ENCODE measurements around the gene TBCK. TPM values are rescaled to one million over a fixed set of nuclear protein-coding genes. Genes with fewer than 3 reads are reported as not detected.

TBCK gene
- total and polyA plus RNA-seq, 2 experiments from 2014 or later: 13.9 to 28.9 TPM

- TF ChIP-seq ETS1 (IDR thresholded peaks at IDR 0.05) (no peak), ZNF462 (CRISPR knock-in tag; IDR thresholded peaks at IDR 0.05) (no peak)
Observed at GRCh38 chr4:106294062-106294461, 21.9 kb downstream of the TBCK start (continued).

- no peak for DNase-seq (ENCODE audit: low spot score)
- Mint-ChIP-seq H3K9me3 (no peaks in the 10 kb centered on the region), H3K4me3 (no peak overlapping the region), H3K27me3 (ENCODE audit: insufficient read depth, low read depth, poor library complexity) (peaks cover 1% of the 10 kb centered on the region), H3K36me3 (ENCODE audit: low read depth) (peaks cover 7% of the 10 kb centered on the region; the same call in 2 of the 3 replicates), H3K27ac (peak overlapping the region; percentile 48; the same call in 1 of the 2 replicates), H3K4me1 (peaks cover 7% of the 10 kb centered on the region; the same call in 2 of the 3 replicates)
- Histone ChIP-seq H3F3A (replicated peaks; ENCODE audit: low read depth) (no peaks in the 10 kb centered on the region), H2AFZ (no peak overlapping the region), H3K4me2 (no peak overlapping the region), H4K20me1 (replicated peaks; ENCODE audit: insufficient read depth) (no peaks in the 10 kb centered on the region), H3K36me3 (ENCODE audit: insufficient read depth) (0 out of 2 replicates have a peak, but pooled peaks cover 6% of the 10 kb centered on the region), H3K79me2 (replicated peaks; ENCODE audit: insufficient read depth) (no peaks in the 10 kb centered on the region; the same call in 1 of the 2 replicates), H3K27ac (ENCODE audit: low read depth) (no peak overlapping the region), H3K9me2 (ENCODE audit: insufficient read depth) (no peaks in the 10 kb centered on the region; the same call in 1 of the 2 replicates), H3K4me1 (ENCODE audit: insufficient read depth) (peaks cover 24% of the 10 kb centered on the region), H3K27me3 (ENCODE audit: insufficient read depth) (no peaks in the 10 kb centered on the region), H3K4me3 (no peak overlapping the region)
- no peak for ATAC-seq
- TF ChIP-seq ETS1 (IDR thresholded peaks at IDR 0.05) (no peak), CREB1 (CRISPR knock-in tag; IDR thresholded peaks at IDR 0.05; ENCODE audit: low read depth) (no peak), ZNF114 (CRISPR knock-in tag; IDR thresholded peaks at IDR 0.05) (no peak), ZNF331 (CRISPR knock-in tag; IDR thresholded peaks at IDR 0.05; ENCODE audit: low read depth) (no peak), REST (IDR thresholded peaks at IDR 0.05; ENCODE audit: unreplicated experiment) (no peak), POLR2AphosphoS5 (IDR thresholded peaks at IDR 0.05; ENCODE audit: low read depth) (no peak), NANOG (IDR thresholded peaks at IDR 0.05; ENCODE audit: borderline replicate concordance) (no peak), EZH2phosphoT487 (IDR thresholded peaks at IDR 0.05; ENCODE audit: unreplicated experiment) (no peak), CTCF (conservative IDR thresholded peaks at IDR 0.05; ENCODE audit: low read depth in 2 of 2) (no peak), STAT1 (IDR thresholded peaks at IDR 0.05; ENCODE audit: unreplicated experiment) (no peak)
Observed at GRCh38 chr4:106291678-106292077, 24.3 kb downstream of the TBCK start.

Measured in GM23338 (cell line).